T-cell (primary cell): ENCODE measurements around the gene FAM174C. TPM values are rescaled to one million over a fixed set of nuclear protein-coding genes. Genes with fewer than 3 reads are reported as not detected.

Experiments used
- ATAC-seq, 4 experiments: fragments of 200-7000 bp in 3 of 4; fragments of 150-1000 bp in 1 of 4; cut with Tn5 transposase; replicated peaks in 1 of 4; 1 replicate in 3 of 4; 2 replicates in 1 of 4; pipeline ENCODE4 v1.10.0; 2021; ENCODE audit warnings: moderate library complexity in 3 of 4, mild to moderate bottlenecking in 2 of 4, moderate number of reproducible peaks in 1 of 4
- CTCF ChIA-PET, 2 donors: fragments of 300-600 bp; sonication (Branson Sonifier 250); formaldehyde crosslinking; loops; one replicate each; lab custom pipeline; 2022; ENCODE audit warnings: antibody characterized with exemption in 2 of 2; lab: Charles Lee
- POLR2A ChIA-PET, 2 donors: fragments of 300-600 bp; sonication (Branson Sonifier 250); formaldehyde crosslinking; loops; one replicate each; lab custom pipeline; 2022; ENCODE audit warnings: antibody characterized with exemption in 2 of 2; lab: Charles Lee
- DNase-seq, 35 experiments: peaks; one replicate each; pipeline versions ENCODE4 v3.0.0 to v3.0.0-alpha.2; 2013 to 2023
- H3K27ac ChIP-seq: one replicate; pipeline ENCODE4 v1.5.1; 2013; ENCODE audit warnings: low read length
- H3K27me3 ChIP-seq, 2 experiments: replicated peaks in 1 of 2; 1 replicate in 1 of 2; 2 replicates in 1 of 2; pipeline versions ENCODE4 v1.6.1 to v1.7.0; 2013; ENCODE audit warnings: low read length in 1 of 2, mixed read lengths in 1 of 2; ENCODE audit not compliant: control insufficient read depth in 2 of 2, insufficient read depth in 2 of 2; ENCODE audit errors: extremely low read depth in 1 of 2
- H3K36me3 ChIP-seq, 2 donors: 1 replicate in 1 of 2; 2 replicates in 1 of 2; pipeline versions ENCODE4 v1.6.1 to v1.7.0; 2013; ENCODE audit warnings: low read length in 1 of 2; ENCODE audit not compliant: control insufficient read depth in 2 of 2, insufficient read depth in 1 of 2; ENCODE audit errors: extremely low read depth in 1 of 2
- H3K4me1 ChIP-seq, 2 experiments: 1 replicate in 1 of 2; 2 replicates in 1 of 2; pipeline versions ENCODE4 v1.6.1 to v1.7.0; 2013; ENCODE audit warnings: low read length in 2 of 2, mixed read lengths in 1 of 2; ENCODE audit not compliant: insufficient read depth in 2 of 2, control insufficient read depth in 1 of 2; ENCODE audit errors: extremely low read depth in 1 of 2
- H3K4me3 ChIP-seq, 2 donors: 1 replicate in 1 of 2; 2 replicates in 1 of 2; pipeline versions ENCODE4 v1.5.1 to v1.7.0; 2013; ENCODE audit warnings: mild to moderate bottlenecking in 2 of 2, low read length in 1 of 2, moderate library complexity in 1 of 2; ENCODE audit not compliant: control insufficient read depth in 1 of 2; ENCODE audit errors: extremely low read depth in 1 of 2
- H3K9me3 ChIP-seq: 2 replicates; pipeline ENCODE4 v1.7.0; 2013
- H3K27ac Mint-ChIP-seq, 2 donors: one replicate each; pipeline ENCODE4 v1.8.0; 2020 to 2021; ENCODE audit warnings: mild to moderate bottlenecking in 2 of 2, mixed read lengths in 2 of 2
- H3K27me3 Mint-ChIP-seq, 2 donors: one replicate each; pipeline ENCODE4 v1.8.0; 2021 to 2022; ENCODE audit warnings: mixed read lengths in 2 of 2
- H3K36me3 Mint-ChIP-seq: one replicate; pipeline ENCODE4 v1.8.0; 2021; ENCODE audit warnings: mixed read lengths
- H3K4me1 Mint-ChIP-seq, 3 donors: one replicate each; pipeline ENCODE4 v1.8.0; 2020 to 2022; ENCODE audit warnings: mixed read lengths in 3 of 3, mild to moderate bottlenecking in 1 of 3
- H3K4me3 Mint-ChIP-seq, 3 donors: one replicate each; pipeline ENCODE4 v1.8.0; 2020 to 2022; ENCODE audit warnings: mild to moderate bottlenecking in 3 of 3, mixed read lengths in 3 of 3, moderate library complexity in 3 of 3
- H3K9me3 Mint-ChIP-seq, 3 donors: one replicate each; pipeline ENCODE4 v1.8.0; 2020 to 2022; ENCODE audit warnings: mixed read lengths in 3 of 3
- WGBS: methylation state at CpG from one replicate; pipeline ENCODE4 v1.1.5; 2013; ENCODE audit warnings: missing lambda C conversion rate; ENCODE audit not compliant: insufficient coverage; 5-methylcytosine and 5-hydroxymethylcytosine counted together
- total RNA-seq, 35 experiments: library from RNA in 6 of 35; stranded (reverse) in 6 of 35; fragments of 120-200 nt in 1 of 35; gene quantifications; one replicate each; pipeline versions ENCODE4 v1.2.1 to v1.2.4 and lab custom pipeline; 2013 to 2026

FAM174C gene
- total RNA-seq (10 to 100 TPM; 42.1 to 69.8 (median 60.4) TPM), total RNA-seq (lab: John Stamatoyannopoulos, UW) (17.1 to 60.6 (median 23.6) reads per million in 29 experiments)
- 23.4 TPM for total RNA-seq (2013)

- under 1% methylated on average over 80 of the region's 98 CpGs for WGBS
- Histone ChIP-seq H3K27ac (peak within 1 kb of the TSS; percentile 93), H3K36me3 (peaks cover 34 to 62% of the 10 kb centered on the region in 2 donors), H3K4me3 (peak within 1 kb of the TSS; percentile 89 to 90), H3K4me1 (peaks cover 38 to 77% of the 10 kb centered on the region in 2 experiments), H3K27me3 (no peaks in the 10 kb centered on the region), H3K9me3 (no peaks in the 10 kb centered on the region)
- Mint-ChIP-seq H3K9me3 (no peaks in the 10 kb centered on the region), H3K36me3 (peaks cover 42% of the 10 kb centered on the region), H3K27me3 (no peaks in the 10 kb centered on the region), H3K4me1 (peaks cover 54 to 59% (median 55%) of the 10 kb centered on the region in 3 donors), H3K4me3 (peak within 1 kb of the TSS; percentile 76 to 94 (median 84)), H3K27ac (peak within 1 kb of the TSS; percentile 91 to 92)
- ChIA-PET CTCF (no interaction called here), POLR2A (interaction anchor here (0.6 to 1.0 kb wide), 2 partner anchors 12 to 595 kb away, joined by 5 to 7 read pairs; no protein-coding TSS in a partner anchor)
- peak; percentile 79 to 85 (median 82) for ATAC-seq
- peak; percentile 80 to 98 (median 95) for DNase-seq
Observed at GRCh38 chr19:1275260-1275975, at the start of gene FAM174C. TSS of gene FAM174C (plus strand) at chr19:1275530. CDS start at chr19:1275550, 20 bp downstream.

- no peaks in the 10 kb centered on the region for H3K4me1 ChIP-seq
- no peaks in the 10 kb centered on the region for H3K9me3 Mint-ChIP-seq
- H3K4me3 ChIP-seq = no peak overlapping the region
- no peaks in the 10 kb centered on the region for H3K9me3 ChIP-seq
- no peaks in the 10 kb centered on the region for H3K36me3 Mint-ChIP-seq
- WGBS = 96% methylated on average over 9 of the region's 11 CpGs
- ATAC-seq = no peak
- H3K4me1 Mint-ChIP-seq = no peaks in the 10 kb centered on the region
- H3K4me3 Mint-ChIP-seq = no peak overlapping the region
- H3K27me3 Mint-ChIP-seq = no peaks in the 10 kb centered on the region
- CTCF ChIA-PET = no interaction called here
- POLR2A ChIA-PET = no interaction called here
- peaks cover 26 to 39% of the 10 kb centered on the region in 2 donors for H3K36me3 ChIP-seq
- no peak overlapping the region for H3K27ac ChIP-seq
- H3K27ac Mint-ChIP-seq = no peak overlapping the region
- no peaks in the 10 kb centered on the region for H3K27me3 ChIP-seq
- DNase-seq = no peak
Observed at GRCh38 chr19:1226227-1226518, 49.2 kb upstream of the FAM174C start.

- CTCF ChIA-PET = no interaction called here
- Histone ChIP-seq H3K36me3 (peaks cover 25 to 34% of the 10 kb centered on the region in 2 donors), H3K27me3 (no peaks in the 10 kb centered on the region), H3K9me3 (no peaks in the 10 kb centered on the region), H3K4me3 (no peak overlapping the region), H3K27ac (no peak overlapping the region), H3K4me1 (no peaks in the 10 kb centered on the region)
- no peaks in the 10 kb centered on the region for H3K4me1 Mint-ChIP-seq
- no peaks in the 10 kb centered on the region for H3K9me3 Mint-ChIP-seq
- no peak overlapping the region for H3K27ac Mint-ChIP-seq
- H3K4me3 Mint-ChIP-seq = no peak overlapping the region
- POLR2A ChIA-PET = no interaction called here
- H3K27me3 Mint-ChIP-seq = no peaks in the 10 kb centered on the region
- 95% methylated on average over 45 of the region's 50 CpGs for WGBS
- no peaks in the 10 kb centered on the region for H3K36me3 Mint-ChIP-seq
- DNase-seq (no peak), ATAC-seq (no peak)
Observed at GRCh38 chr19:1226522-1227303, 48.6 kb upstream of the FAM174C start.

DNA sequence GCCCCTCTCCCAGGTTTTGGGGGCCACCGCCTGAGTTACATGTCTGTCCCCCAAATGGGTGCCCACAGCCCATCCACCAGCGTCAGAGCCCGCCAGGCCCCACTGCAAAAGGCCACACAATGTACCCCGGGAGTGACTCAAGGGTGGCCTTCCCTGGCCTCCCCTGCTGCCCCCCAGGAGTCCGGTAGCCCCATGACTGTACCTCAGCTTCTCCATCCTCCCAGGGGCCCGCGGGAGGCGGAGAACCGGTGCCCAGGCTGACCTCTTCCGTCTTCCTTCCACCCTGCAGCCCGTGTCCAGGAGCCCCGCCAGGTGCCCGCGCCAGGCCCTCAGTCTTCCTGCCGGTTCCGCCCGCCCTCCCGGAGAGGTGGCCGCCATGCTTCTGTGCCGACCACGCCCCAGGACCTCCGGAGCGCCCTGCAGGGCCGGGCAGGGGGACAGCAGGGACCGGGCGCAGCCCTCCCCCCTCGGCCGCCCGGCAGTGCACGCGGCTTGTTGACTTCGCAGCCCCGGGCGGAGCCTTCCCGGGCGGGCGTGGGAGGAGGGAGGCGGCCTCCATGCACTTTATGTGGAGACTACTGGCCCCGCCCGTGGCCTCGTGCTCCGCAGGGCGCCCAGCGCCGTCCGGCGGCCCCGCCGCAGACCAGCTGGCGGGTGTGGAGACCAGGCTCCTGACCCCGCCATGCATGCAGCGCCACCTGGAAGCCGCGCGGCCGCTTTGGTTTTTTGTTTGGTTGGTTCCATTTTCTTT, 47.9 kb upstream of the FAM174C start:
- peaks cover 25 to 26% of the 10 kb centered on the region in 2 donors for H3K36me3 ChIP-seq
- H3K4me3 ChIP-seq = no peak overlapping the region
- no peaks in the 10 kb centered on the region for H3K4me1 ChIP-seq
- ATAC-seq = no peak
- H3K9me3 ChIP-seq = no peaks in the 10 kb centered on the region
- Mint-ChIP-seq H3K27me3 (no peaks in the 10 kb centered on the region), H3K36me3 (no peaks in the 10 kb centered on the region), H3K27ac (no peak overlapping the region), H3K4me3 (no peak overlapping the region), H3K9me3 (no peaks in the 10 kb centered on the region), H3K4me1 (peaks cover 0 to 3% (median 0%) of the 10 kb centered on the region in 3 donors)
- no peak for DNase-seq
- POLR2A ChIA-PET = interaction anchor here in 1 of 2 donors (0.6 kb wide), 1 partner anchor 211 kb away, joined by 9 read pairs; no protein-coding TSS in a partner anchor
- WGBS = 98% methylated on average over 24 of the region's 56 CpGs
- CTCF ChIA-PET = interaction anchor here (0.6 kb wide), 2 partner anchors 38 to 143 kb away, joined by 3 to 4 read pairs; no protein-coding TSS in a partner anchor
- no peak overlapping the region for H3K27ac ChIP-seq
- H3K27me3 ChIP-seq = no peaks in the 10 kb centered on the region

- H3K9me3 ChIP-seq = no peaks in the 10 kb centered on the region
- H3K27ac ChIP-seq = no peak overlapping the region
- Mint-ChIP-seq H3K27ac (no peak overlapping the region), H3K4me3 (no peak overlapping the region), H3K36me3 (no peaks in the 10 kb centered on the region), H3K27me3 (no peaks in the 10 kb centered on the region), H3K9me3 (no peaks in the 10 kb centered on the region), H3K4me1 (peaks cover 0 to 3% (median 0%) of the 10 kb centered on the region in 3 donors)
- DNase-seq = no peak
- no peaks in the 10 kb centered on the region for H3K27me3 ChIP-seq
- whole genome bisulfite sequencing = 98% methylated on average over 83 of the region's 100 CpGs
- ATAC-seq = no peak
- H3K4me1 ChIP-seq = no peaks in the 10 kb centered on the region
- POLR2A ChIA-PET = interaction anchor here in 1 of 2 donors (0.6 kb wide), 1 partner anchor 212 kb away, joined by 9 read pairs; no protein-coding TSS in a partner anchor
- H3K4me3 ChIP-seq = no peak overlapping the region
- CTCF ChIA-PET = interaction anchor here (0.6 kb wide), 2 partner anchors 37 to 142 kb away, joined by 3 to 4 read pairs; no protein-coding TSS in a partner anchor
- peaks cover 17 to 23% of the 10 kb centered on the region in 2 donors for H3K36me3 ChIP-seq
Observed at GRCh38 chr19:1228161-1228957, 47.0 kb upstream of the FAM174C start.
